HUES64 (cell line): ENCODE results near the gene EGR2.
A peak's percentile ranks its signal among the peaks of the same experiment; 100 is the strongest.
"Not testable (repeated sequence)": the region's sequence is repeated elsewhere in the genome, so short reads cannot be mapped to it uniquely, and the experiment has no call there.

Experiments
- H3K27ac ChIP-seq: 2 replicates; pipeline ENCODE4 v1.7.0; 2013; ENCODE audit warnings: low read depth, low read length, inconsistent platforms
- H3K27me3 ChIP-seq: 2 replicates; pipeline ENCODE4 v1.6.1; 2013; ENCODE audit warnings: mild to moderate bottlenecking, low read length; ENCODE audit not compliant: insufficient read depth
- H3K36me3 ChIP-seq: 2 replicates; pipeline ENCODE4 v1.6.1; 2013; ENCODE audit warnings: mild to moderate bottlenecking, low read length; ENCODE audit not compliant: insufficient read depth
- H3K4me1 ChIP-seq: 2 replicates; pipeline ENCODE4 v1.6.1; 2013; ENCODE audit warnings: mild to moderate bottlenecking, low read length, moderate library complexity; ENCODE audit not compliant: insufficient read depth
- H3K4me3 ChIP-seq: 2 replicates; pipeline ENCODE4 v1.5.1; 2013; ENCODE audit warnings: mild to moderate bottlenecking, low read length, moderate library complexity
- H3K9ac ChIP-seq: 2 replicates; pipeline ENCODE4 v1.6.1; 2013; ENCODE audit warnings: mild to moderate bottlenecking, low read depth, low read length
- H3K9me3 ChIP-seq: 2 replicates; pipeline ENCODE4 v1.6.1; 2013; ENCODE audit warnings: low read depth, low read length; ENCODE audit not compliant: insufficient read depth
- WGBS: fragments of 150-250, 120-280 bp; methylation state at CpG from one replicate; pipeline ENCODE4 v1.1.7; 2013; ENCODE audit warnings: missing lambda C conversion rate; 5-methylcytosine and 5-hydroxymethylcytosine counted together

EGR2 gene

DNA sequence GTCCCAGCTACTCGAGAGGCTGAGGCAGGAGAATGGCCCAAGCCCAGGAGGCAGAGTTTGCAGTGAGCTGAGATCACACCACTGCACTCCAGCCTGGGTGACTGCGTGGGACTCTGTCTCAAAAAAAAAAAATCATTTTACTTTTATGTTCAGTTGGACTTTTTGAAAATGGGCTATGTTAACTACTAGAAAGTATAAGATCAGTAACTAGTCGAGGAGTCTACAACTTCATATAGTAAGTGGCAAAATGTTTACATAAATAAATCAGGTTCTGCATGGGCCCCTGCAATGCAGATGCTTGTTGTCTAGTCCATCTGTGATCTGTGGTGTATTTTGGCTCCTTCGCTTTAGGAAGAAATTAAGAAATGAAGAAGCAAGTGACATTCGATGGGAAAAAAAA lies 23.9 kb downstream of the EGR2 start:
- Histone ChIP-seq H3K27me3 (no peaks in the 10 kb centered on the region), H3K9me3 (no peaks in the 10 kb centered on the region), H3K36me3 (no peaks in the 10 kb centered on the region), H3K4me3 (no peak overlapping the region), H3K9ac (no peak overlapping the region), H3K4me1 (peaks cover 4% of the 10 kb centered on the region; the same call in 1 of the 2 replicates), H3K27ac (no peak overlapping the region)
- 96% methylated on average over 3 of the region's 5 CpGs for WGBS

DNA sequence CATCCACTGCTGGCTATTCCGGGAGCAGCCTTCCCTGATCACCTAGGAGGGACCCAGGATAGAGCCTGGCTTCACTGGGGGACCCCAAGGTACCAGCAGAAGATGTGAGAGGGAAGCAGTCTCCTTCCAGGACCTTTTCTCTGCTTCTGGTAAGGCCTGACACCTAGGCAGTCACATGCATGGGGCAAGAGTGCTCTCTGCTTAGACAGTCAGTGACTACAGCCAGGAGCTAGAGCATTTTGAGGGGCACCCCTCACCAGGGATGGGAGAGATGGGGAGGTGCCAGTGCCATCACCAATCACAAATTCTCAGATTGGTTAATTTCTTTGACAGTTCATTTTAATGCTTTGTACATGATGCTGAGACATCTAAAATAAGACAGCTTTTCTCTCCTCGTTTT lies 25.6 kb downstream of the EGR2 start:
- Histone ChIP-seq H3K9ac (no peak overlapping the region), H3K36me3 (no peaks in the 10 kb centered on the region), H3K27me3 (no peaks in the 10 kb centered on the region), H3K9me3 (no peaks in the 10 kb centered on the region), H3K27ac (no peak overlapping the region), H3K4me1 (no peaks in the 10 kb centered on the region), H3K4me3 (no peak overlapping the region)
- WGBS, result 94% methylated on average over 2 of the region's 2 CpGs

DNA sequence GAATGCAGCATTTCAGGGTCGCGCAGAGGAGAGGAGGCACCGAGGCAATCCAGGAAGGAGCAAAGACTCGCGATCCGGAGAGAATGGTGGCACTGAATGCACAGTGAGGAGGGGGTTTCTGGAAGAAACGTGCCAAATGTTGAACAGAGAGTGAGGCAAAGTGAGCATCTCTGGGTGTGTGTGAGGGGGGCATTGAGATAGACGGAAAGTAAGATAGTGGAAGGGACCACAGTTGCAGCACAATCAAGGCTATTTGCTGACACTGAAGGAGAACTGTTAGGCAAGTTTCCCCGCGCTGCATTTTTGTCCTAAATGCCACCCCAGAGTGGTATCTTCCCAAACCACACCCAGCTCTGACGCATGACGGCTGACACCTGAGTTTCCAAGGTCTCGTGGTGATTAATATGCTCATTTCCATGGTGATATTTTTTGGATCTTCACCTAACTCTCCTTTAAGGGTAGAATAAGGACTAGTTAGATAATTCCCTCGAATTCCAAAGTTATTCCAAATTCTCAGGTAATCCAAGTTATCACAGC lies 26.1 kb downstream of the EGR2 start:
- H3K9me3 ChIP-seq, result no peaks in the 10 kb centered on the region
- H3K27me3 ChIP-seq, result no peaks in the 10 kb centered on the region
- H3K36me3 ChIP-seq, result no peaks in the 10 kb centered on the region
- H3K9ac ChIP-seq, result no peak overlapping the region
- H3K27ac ChIP-seq, result no peak overlapping the region
- no peaks in the 10 kb centered on the region for H3K4me1 ChIP-seq
- no peak overlapping the region for H3K4me3 ChIP-seq
- 85% methylated on average over 14 of the region's 14 CpGs for WGBS

DNA sequence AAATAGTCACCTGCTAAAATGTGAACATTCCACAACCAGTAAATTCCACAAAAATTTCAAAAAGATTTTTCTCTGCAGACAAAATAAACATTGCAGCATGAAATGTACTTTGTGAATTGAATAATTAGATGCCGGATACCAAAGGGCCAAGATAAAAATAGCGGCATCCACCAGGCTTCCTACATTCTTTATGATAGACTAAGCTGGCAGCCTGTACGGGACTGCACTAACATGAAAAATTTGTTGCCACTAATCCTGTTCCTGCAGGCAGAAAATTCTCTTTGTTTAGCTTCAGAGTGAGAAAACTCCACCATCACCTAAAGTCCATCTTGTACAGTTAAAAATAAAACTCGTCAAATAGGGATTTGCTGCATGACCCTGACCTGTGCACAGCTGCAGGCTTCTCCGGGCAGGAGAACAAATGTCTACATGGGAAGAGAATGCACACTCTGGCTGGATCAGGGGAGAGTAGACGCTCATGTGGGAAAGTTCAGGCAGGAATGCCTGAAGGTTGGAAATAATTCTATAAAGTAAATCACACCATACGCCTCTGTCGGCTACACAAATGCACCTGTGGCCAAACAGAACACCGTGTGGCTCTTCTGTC lies 27.2 kb downstream of the EGR2 start:
- no peak overlapping the region for H3K9ac ChIP-seq
- no peak overlapping the region for H3K27ac ChIP-seq
- no peak overlapping the region for H3K4me3 ChIP-seq
- no peaks in the 10 kb centered on the region for H3K4me1 ChIP-seq
- no peaks in the 10 kb centered on the region for H3K36me3 ChIP-seq
- H3K27me3 ChIP-seq, result no peaks in the 10 kb centered on the region
- H3K9me3 ChIP-seq, result no peaks in the 10 kb centered on the region
- 97% methylated on average over 9 of the region's 9 CpGs for WGBS

DNA sequence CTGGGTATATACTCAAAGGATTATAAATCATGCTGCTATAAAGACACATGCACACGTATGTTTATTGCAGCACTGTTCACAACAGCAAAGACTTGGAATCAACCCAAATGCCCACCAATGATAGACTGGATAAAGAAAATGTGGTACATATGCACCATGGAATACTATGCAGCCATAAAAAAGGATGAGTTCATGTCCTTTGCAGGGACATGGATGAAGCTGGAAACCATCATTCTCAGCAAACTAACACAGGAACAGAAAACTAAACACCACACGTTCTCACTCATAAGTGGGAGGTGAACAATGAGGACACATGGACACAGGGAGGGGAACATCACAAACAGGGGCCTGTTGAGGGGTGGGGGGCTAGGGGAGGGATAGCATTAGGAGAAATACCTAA lies 27.9 kb downstream of the EGR2 start:
- H3K9me3 ChIP-seq, H3K9ac ChIP-seq: not testable (repeated sequence)

DNA sequence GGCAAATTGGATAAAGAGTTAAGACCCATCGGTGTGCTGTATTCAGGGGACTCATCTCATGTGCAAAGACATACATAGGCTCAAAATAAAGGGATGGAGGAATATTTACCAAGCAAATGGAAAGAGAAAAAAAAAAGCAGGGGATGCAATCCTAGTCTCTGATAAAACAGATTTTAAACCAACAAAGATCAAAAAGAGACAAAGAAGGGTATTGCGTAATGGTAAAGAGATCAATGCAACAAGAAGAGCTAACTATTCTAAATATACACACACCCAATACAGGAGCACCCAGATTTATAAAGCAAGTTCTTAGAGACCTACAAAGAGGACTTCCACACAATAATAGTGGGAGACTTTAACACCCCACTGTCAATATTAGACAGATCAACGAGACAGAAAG lies 31.6 kb downstream of the EGR2 start:
- H3K27me3 ChIP-seq, H3K36me3 ChIP-seq, H3K27ac ChIP-seq, H3K9ac ChIP-seq, H3K4me3 ChIP-seq, H3K9me3 ChIP-seq, H3K4me1 ChIP-seq: not testable (repeated sequence)
- WGBS, result 98% methylated on average over 3 of the region's 3 CpGs

More for the DNA sequence above, 27.9 kb downstream of the EGR2 start:
- not testable (repeated sequence) for H3K4me1 ChIP-seq, H3K4me3 ChIP-seq, H3K36me3 ChIP-seq, H3K27me3 ChIP-seq, H3K27ac ChIP-seq
- no CpG with 5 or more reads among the region's 2 CpGs for WGBS

DNA sequence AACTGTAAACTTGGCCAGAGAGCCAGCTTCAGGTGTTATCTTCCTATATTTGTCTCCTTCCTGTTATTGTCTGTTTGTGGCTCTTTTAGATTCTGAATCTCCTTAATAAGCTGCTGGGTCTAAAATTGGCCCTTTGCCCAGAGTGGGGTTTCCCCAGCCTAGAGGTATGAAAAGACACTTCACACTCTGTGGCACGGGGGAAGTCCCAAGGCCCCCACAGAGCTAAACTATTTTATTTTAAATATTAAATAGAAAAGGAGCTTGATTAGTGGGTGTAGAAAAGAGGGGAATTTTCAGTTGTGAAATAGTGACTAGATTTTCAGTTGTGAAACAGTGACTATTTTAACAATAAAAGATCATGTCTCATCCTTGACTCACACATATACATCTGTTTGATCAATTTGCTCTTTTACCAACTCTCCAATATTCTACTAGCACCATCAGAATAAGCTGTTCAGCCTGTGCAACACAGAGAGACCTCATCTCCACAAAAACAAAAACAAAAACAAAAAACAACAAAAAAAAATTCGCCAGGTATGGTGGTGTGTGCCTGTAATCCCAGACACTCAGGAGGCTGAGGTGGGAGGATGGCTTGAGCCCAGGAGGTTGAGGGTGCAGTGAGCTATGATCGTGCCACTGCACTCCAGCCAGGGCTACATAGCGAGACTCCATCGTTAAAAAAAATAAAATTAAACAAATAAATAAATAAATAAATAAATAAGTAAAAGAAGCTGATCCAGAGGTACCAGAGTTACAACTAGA lies 36.5 kb downstream of the EGR2 start:
- Histone ChIP-seq H3K4me1 (no peaks in the 10 kb centered on the region), H3K9me3 (no peaks in the 10 kb centered on the region), H3K27me3 (no peaks in the 10 kb centered on the region), H3K36me3 (no peaks in the 10 kb centered on the region), H3K27ac (no peak overlapping the region), H3K9ac (no peak overlapping the region), H3K4me3 (no peak overlapping the region)
- WGBS, result 82% methylated on average over 1 of the region's 5 CpGs

DNA sequence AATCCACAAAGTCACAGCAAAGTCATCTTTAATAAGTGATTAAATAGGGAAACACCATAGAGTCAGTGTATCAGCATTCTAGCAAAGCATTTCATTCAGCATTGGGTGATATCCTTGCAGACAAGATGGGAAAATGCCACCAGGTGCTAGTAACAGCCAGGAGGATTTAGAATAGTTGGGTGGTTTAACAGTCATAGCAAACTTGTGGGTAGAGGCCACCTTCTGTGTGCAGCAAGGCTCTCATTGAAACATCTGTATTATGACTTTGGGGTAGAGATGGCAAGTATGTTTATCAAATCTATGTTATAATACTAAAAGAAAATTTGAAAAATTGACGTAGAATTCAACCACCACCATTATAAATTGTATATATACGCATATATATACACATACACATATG lies 38.0 kb downstream of the EGR2 start:
- H3K27ac ChIP-seq, result no peak overlapping the region
- no peaks in the 10 kb centered on the region for H3K9me3 ChIP-seq
- no peaks in the 10 kb centered on the region for H3K36me3 ChIP-seq
- H3K27me3 ChIP-seq, result no peaks in the 10 kb centered on the region
- no CpG with 5 or more reads among the region's 2 CpGs for WGBS
- no peak overlapping the region for H3K4me3 ChIP-seq
- H3K9ac ChIP-seq, result no peak overlapping the region
- no peaks in the 10 kb centered on the region for H3K4me1 ChIP-seq

DNA sequence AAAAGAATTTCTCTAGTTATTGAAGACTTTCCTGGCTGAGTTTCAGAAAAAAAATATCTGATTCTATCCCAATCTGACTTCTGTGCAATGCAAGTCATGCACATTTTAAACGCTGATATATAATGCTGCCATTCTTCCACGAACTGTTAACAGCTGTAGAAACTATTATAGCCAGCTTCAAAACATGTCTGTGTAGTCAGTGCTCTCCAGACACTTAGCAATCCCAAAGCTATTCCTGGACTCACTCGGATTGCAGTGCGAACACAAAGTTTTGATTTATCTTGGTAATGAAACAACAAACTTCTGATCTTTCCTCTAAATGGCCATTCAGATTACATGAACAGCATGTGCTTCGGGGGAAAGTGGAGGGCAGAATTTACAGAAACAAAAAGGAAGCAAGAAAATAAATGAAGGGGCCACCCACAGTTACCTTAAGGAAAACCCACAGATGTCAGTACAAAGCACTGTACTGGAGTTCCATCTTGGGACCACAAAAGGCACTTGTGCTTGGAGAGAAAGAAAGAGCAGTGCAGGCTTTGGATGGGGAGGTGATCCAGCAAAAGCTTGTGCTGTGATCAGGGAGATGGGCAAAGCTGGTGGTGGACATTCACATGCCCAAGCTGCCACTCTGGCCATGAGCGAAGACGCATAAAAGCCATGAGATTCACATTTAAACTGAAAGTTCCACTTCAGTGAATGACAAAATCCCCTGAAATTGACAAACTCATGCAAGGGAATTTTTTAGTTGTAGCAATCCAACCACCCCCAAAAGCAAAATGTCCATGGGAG lies 43.8 kb downstream of the EGR2 start:
- no peaks in the 10 kb centered on the region for H3K9me3 ChIP-seq
- no peak overlapping the region for H3K27ac ChIP-seq
- H3K36me3 ChIP-seq, result no peaks in the 10 kb centered on the region
- no peaks in the 10 kb centered on the region for H3K27me3 ChIP-seq
- peaks cover 29% of the 10 kb centered on the region for H3K4me1 ChIP-seq
- 95% methylated on average over 7 of the region's 7 CpGs for WGBS
- no peak overlapping the region for H3K4me3 ChIP-seq
- no peak overlapping the region for H3K9ac ChIP-seq

DNA sequence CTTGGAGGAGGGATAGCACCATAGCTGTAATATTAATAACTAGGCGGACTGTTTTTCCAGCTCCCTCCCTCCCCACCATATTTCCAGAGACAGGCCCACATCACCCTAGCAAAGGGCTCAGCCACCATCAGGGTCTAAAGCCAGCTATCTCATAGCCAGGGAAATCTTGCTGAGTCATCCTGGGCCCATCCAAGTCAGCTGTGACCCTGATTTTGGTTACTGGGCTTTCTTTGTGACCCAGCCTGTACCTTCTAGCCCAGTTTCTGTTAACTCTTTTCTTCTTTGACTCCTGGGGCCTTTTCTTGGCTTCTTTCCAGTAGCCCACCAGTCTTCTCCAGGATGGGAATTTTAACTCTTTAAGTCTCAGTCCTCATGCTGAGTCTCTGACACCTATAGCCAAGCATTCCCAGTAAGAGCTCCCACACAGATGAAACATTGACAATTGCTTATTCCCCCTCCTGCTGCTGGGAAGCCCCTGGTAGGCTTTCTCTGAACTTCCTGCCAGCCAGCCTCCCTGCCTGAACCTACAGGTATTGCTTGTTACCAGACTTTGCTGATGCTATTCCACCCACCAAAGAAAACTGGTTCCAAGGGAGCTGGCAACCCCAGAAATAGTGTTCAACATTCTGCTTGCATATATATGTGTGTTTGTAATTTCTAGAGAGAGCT lies 46.5 kb downstream of the EGR2 start:
- Histone ChIP-seq H3K36me3 (no peaks in the 10 kb centered on the region), H3K27ac (peak overlapping the region; percentile 54), H3K4me1 (peaks cover 29% of the 10 kb centered on the region), H3K9ac (no peak overlapping the region), H3K9me3 (no peaks in the 10 kb centered on the region), H3K27me3 (no peaks in the 10 kb centered on the region), H3K4me3 (no peak overlapping the region)
- WGBS, result 96% methylated on average over 1 of the region's 1 CpG

DNA sequence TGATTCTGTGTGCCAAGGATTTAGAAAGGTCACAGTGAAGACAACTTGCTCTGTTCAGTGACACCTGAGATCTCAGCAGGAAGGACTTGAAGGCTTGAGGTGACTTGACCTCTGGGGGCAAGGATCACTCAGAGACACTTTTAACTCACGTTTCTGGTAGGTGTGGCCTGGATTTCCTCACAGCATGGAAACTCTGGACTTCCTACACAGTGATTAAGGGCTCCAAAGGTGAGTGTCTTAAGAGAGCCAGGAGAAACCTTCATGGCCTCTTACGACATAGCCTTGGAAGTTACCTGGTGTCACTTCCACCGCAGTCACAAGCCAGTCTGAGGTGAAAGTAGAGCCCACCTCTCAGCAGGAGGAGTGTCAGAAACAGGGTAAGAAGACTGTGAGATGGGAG lies 49.8 kb downstream of the EGR2 start:
- Histone ChIP-seq H3K4me1 (peaks cover 19% of the 10 kb centered on the region), H3K9me3 (no peaks in the 10 kb centered on the region), H3K27me3 (no peaks in the 10 kb centered on the region), H3K4me3 (no peak overlapping the region), H3K9ac (no peak overlapping the region), H3K27ac (no peak overlapping the region), H3K36me3 (no peaks in the 10 kb centered on the region)
- 68% methylated on average over 3 of the region's 3 CpGs for WGBS
